HL-60 (cell line): Measurements from ENCODE around the gene CD1E.

ENCODE experiments used
- DNase-seq, 2 experiments: peaks; one replicate each; pipeline ENCODE4 v3.0.0-alpha.2; 2010 to 2020; ENCODE audit warnings: low read depth in 1 of 2, low spot score in 1 of 2
- H3K27ac ChIP-seq: fragments of 250-450 bp; sonication (Bioruptor Pico); replicated peaks from 2 replicates; pipeline ENCODE4 v1.5.1; 2020; ENCODE audit warnings: mild to moderate bottlenecking, moderate library complexity
- H3K27me3 ChIP-seq: fragments of 250-450 bp; sonication (Bioruptor Pico); 2 replicates; pipeline ENCODE4 v1.5.1; 2021; ENCODE audit warnings: mild to moderate bottlenecking, moderate library complexity; ENCODE audit not compliant: insufficient read depth, poor library complexity, severe bottlenecking
- H3K4me3 ChIP-seq: replicated peaks from 2 replicates; pipeline ENCODE4 v1.5.1; 2011; ENCODE audit warnings: mild to moderate bottlenecking, control low read depth, low read length; ENCODE audit not compliant: insufficient read depth
- GABPA ChIP-seq: IDR thresholded peaks from 2 replicates; pipeline ENCODE4 v1.6.1; 2012; ENCODE audit warnings: low read depth
- POLR2AphosphoS5 ChIP-seq: IDR thresholded peaks from 2 replicates; pipeline ENCODE4 v1.6.1; 2012; ENCODE audit warnings: low read depth
- SPI1 ChIP-seq: IDR thresholded peaks from 2 replicates; pipeline ENCODE4 v1.6.1; 2012; ENCODE audit warnings: low read depth, mild to moderate bottlenecking, borderline replicate concordance
- TF ChIP-seq, protein P1 (sequence below): IDR thresholded peaks from one replicate; pipeline ENCODE4 v1.5.1; 2011; ENCODE audit warnings: low read length, control low read depth, inconsistent platforms; ENCODE audit not compliant: insufficient read depth
- TF ChIP-seq, protein P2 (sequence below): IDR thresholded peaks from 2 replicates; pipeline ENCODE4 v1.6.1; 2012; ENCODE audit warnings: low read depth; ENCODE audit not compliant: insufficient replicate concordance

CD1E gene

DNA sequence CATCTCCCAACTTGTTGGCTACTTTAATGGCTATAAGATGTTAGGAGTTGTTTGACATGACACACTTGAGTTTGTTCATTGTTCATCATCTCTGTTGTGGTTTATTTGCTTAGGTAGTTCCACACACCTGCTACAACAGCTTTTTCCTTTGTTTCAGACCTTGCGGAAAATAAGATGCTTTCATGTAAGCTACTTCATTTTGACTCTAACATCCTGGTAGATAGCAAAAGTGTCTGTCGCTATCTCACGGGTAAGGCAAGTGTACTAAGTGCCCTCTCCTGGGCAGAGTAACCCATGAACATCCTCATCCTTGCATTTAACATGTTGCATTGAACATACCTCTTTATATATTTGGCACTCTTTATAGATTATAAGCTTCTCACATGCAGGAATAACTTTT is 47.2 kb downstream of the CD1E start:
- no peak for DNase-seq
- Histone ChIP-seq H3K27ac (no peak overlapping the region), H3K4me3 (no peak overlapping the region), H3K27me3 (no peaks in the 10 kb centered on the region)
- no peak for TF ChIP-seq SPI1
- TF ChIP-seq, protein P1, sequence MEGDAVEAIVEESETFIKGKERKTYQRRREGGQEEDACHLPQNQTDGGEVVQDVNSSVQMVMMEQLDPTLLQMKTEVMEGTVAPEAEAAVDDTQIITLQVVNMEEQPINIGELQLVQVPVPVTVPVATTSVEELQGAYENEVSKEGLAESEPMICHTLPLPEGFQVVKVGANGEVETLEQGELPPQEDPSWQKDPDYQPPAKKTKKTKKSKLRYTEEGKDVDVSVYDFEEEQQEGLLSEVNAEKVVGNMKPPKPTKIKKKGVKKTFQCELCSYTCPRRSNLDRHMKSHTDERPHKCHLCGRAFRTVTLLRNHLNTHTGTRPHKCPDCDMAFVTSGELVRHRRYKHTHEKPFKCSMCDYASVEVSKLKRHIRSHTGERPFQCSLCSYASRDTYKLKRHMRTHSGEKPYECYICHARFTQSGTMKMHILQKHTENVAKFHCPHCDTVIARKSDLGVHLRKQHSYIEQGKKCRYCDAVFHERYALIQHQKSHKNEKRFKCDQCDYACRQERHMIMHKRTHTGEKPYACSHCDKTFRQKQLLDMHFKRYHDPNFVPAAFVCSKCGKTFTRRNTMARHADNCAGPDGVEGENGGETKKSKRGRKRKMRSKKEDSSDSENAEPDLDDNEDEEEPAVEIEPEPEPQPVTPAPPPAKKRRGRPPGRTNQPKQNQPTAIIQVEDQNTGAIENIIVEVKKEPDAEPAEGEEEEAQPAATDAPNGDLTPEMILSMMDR: no peak
- no peak for TF ChIP-seq GABPA
- TF ChIP-seq, protein P2, sequence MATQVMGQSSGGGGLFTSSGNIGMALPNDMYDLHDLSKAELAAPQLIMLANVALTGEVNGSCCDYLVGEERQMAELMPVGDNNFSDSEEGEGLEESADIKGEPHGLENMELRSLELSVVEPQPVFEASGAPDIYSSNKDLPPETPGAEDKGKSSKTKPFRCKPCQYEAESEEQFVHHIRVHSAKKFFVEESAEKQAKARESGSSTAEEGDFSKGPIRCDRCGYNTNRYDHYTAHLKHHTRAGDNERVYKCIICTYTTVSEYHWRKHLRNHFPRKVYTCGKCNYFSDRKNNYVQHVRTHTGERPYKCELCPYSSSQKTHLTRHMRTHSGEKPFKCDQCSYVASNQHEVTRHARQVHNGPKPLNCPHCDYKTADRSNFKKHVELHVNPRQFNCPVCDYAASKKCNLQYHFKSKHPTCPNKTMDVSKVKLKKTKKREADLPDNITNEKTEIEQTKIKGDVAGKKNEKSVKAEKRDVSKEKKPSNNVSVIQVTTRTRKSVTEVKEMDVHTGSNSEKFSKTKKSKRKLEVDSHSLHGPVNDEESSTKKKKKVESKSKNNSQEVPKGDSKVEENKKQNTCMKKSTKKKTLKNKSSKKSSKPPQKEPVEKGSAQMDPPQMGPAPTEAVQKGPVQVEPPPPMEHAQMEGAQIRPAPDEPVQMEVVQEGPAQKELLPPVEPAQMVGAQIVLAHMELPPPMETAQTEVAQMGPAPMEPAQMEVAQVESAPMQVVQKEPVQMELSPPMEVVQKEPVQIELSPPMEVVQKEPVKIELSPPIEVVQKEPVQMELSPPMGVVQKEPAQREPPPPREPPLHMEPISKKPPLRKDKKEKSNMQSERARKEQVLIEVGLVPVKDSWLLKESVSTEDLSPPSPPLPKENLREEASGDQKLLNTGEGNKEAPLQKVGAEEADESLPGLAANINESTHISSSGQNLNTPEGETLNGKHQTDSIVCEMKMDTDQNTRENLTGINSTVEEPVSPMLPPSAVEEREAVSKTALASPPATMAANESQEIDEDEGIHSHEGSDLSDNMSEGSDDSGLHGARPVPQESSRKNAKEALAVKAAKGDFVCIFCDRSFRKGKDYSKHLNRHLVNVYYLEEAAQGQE: no peak
- no peak for TF ChIP-seq POLR2AphosphoS5

DNA sequence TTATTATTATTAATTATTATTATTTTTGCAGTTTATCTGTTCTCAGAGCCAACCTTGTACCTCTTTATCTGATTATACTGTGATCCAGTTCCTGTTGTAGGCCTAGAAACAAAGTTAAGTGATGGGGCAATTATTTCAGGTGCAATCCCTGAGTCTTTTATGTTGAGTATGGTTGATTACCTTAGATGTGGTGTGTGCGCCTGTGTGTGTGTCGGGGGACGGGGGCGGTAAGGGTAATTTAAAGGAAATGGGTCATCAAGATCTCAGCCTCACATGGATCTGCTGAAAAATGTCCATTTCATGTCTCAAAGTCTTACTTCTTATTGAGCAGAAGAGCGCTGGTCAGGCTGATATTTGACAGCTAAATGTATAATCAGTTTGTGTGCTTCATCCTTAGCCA is 53.4 kb downstream of the CD1E start:
- DNase-seq: no peak
- H3K4me3 ChIP-seq: no peak overlapping the region
- H3K27me3 ChIP-seq: no peaks in the 10 kb centered on the region
- H3K27ac ChIP-seq: no peak overlapping the region
- TF ChIP-seq POLR2AphosphoS5 (no peak), GABPA (no peak), SPI1 (no peak)
- TF ChIP-seq, protein P1: no peak
- TF ChIP-seq, protein P2: no peak
